ENCODE data around the gene TWNK. TPM values are rescaled to one million over a fixed set of nuclear protein-coding genes. Genes with fewer than 3 reads are reported as not detected.

Gene TWNK
- polyA plus RNA-seq, 2 of the 4 experiments (the other 2 are of a cell fraction) = 21.1 to 34.7 TPM

GRCh38 chr10:101005869-101006567 lies 18.7 kb downstream of the TWNK start:
- no peak for DNase-seq (ENCODE audit: low read depth in 1 of 2, low spot score in 1 of 2)
- ATAC-seq = no peak
- CTCF ChIA-PET = interaction anchor here (1.3 to 25.8 kb wide), 4 partner anchors 11 to 136 kb away, joined by 3 to 608 read pairs (median 156); partner anchors contain the start of genes LZTS2, MRPL43 and TWNK
- WGBS (ENCODE audit: missing lambda C conversion rate) = 80% methylated on average over 3 of the region's 4 CpGs
- H3K4me2 ChIP-seq = no peak overlapping the region
- no peaks in the 10 kb centered on the region for H3K9me3 ChIP-seq
- H3K4me1 ChIP-seq = peaks cover 10% of the 10 kb centered on the region; the same call in 2 of the 3 replicates
- no peak overlapping the region for H3K27ac ChIP-seq
- no peak overlapping the region for H3K4me3 ChIP-seq
- POLR2A ChIA-PET = interaction anchor here (1.2 kb wide), 1 partner anchor 12 kb away, joined by 3 read pairs; no protein-coding TSS in a partner anchor
- TF ChIP-seq, protein P1, sequence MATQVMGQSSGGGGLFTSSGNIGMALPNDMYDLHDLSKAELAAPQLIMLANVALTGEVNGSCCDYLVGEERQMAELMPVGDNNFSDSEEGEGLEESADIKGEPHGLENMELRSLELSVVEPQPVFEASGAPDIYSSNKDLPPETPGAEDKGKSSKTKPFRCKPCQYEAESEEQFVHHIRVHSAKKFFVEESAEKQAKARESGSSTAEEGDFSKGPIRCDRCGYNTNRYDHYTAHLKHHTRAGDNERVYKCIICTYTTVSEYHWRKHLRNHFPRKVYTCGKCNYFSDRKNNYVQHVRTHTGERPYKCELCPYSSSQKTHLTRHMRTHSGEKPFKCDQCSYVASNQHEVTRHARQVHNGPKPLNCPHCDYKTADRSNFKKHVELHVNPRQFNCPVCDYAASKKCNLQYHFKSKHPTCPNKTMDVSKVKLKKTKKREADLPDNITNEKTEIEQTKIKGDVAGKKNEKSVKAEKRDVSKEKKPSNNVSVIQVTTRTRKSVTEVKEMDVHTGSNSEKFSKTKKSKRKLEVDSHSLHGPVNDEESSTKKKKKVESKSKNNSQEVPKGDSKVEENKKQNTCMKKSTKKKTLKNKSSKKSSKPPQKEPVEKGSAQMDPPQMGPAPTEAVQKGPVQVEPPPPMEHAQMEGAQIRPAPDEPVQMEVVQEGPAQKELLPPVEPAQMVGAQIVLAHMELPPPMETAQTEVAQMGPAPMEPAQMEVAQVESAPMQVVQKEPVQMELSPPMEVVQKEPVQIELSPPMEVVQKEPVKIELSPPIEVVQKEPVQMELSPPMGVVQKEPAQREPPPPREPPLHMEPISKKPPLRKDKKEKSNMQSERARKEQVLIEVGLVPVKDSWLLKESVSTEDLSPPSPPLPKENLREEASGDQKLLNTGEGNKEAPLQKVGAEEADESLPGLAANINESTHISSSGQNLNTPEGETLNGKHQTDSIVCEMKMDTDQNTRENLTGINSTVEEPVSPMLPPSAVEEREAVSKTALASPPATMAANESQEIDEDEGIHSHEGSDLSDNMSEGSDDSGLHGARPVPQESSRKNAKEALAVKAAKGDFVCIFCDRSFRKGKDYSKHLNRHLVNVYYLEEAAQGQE (IDR thresholded peaks at IDR 0.05) = peak; percentile 37; the same call in 1 of the 2 replicates
- TF ChIP-seq, protein P2, sequence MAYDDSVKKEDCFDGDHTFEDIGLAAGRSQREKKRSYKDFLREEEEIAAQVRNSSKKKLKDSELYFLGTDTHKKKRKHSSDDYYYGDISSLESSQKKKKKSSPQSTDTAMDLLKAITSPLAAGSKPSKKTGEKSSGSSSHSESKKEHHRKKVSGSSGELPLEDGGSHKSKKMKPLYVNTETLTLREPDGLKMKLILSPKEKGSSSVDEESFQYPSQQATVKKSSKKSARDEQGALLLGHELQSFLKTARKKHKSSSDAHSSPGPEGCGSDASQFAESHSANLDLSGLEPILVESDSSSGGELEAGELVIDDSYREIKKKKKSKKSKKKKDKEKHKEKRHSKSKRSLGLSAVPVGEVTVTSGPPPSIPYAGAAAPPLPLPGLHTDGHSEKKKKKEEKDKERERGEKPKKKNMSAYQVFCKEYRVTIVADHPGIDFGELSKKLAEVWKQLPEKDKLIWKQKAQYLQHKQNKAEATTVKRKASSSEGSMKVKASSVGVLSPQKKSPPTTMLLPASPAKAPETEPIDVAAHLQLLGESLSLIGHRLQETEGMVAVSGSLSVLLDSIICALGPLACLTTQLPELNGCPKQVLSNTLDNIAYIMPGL (CRISPR knock-in tag; IDR thresholded peaks at IDR 0.05; ENCODE audit: borderline replicate concordance) = no peak
- TF ChIP-seq ESRRA (IDR thresholded peaks at IDR 0.05; ENCODE audit: borderline replicate concordance, low read length) = 0 out of 2 replicates have a peak, but pooled peaks have one; percentile 42
- FAIRE-seq = no peak

GRCh38 chr10:101006593-101007098 lies 19.3 kb downstream of the TWNK start:
- DNase-seq (ENCODE audit: low read depth in 1 of 2, low spot score in 1 of 2) (no peak), FAIRE-seq (no peak), ATAC-seq (no peak)
- H3K4me1 ChIP-seq = peaks cover 5% of the 10 kb centered on the region; the same call in 1 of the 3 replicates
- no peaks in the 10 kb centered on the region for H3K9me3 ChIP-seq
- H3K27ac ChIP-seq = no peak overlapping the region
- POLR2A ChIA-PET = interaction anchor here (1.2 kb wide), 1 partner anchor 12 kb away, joined by 3 read pairs; no protein-coding TSS in a partner anchor
- CTCF ChIA-PET = interaction anchor here (0.8 to 25.8 kb wide), 6 partner anchors 10 to 135 kb away, joined by 3 to 608 read pairs (median 4); partner anchors contain the start of genes LZTS2, MRPL43 and TWNK
- H3K4me2 ChIP-seq = no peak overlapping the region
- TF ChIP-seq HEYL (CRISPR knock-in tag; IDR thresholded peaks at IDR 0.05) = no peak
- no peak for TF ChIP-seq MAFK (IDR thresholded peaks at IDR 0.05; ENCODE audit: partially characterized antibody)
- TF ChIP-seq EHMT2 (IDR thresholded peaks at IDR 0.05; ENCODE audit: low read depth) = no peak
- TF ChIP-seq CTCF (IDR thresholded peaks at IDR 0.05) = no peak
- no peak for TF ChIP-seq ESRRA (IDR thresholded peaks at IDR 0.05; ENCODE audit: borderline replicate concordance, low read length)
- TF ChIP-seq RNF2 (IDR thresholded peaks at IDR 0.05; ENCODE audit: borderline replicate concordance, low read depth) = no peak
- no peak for TF ChIP-seq ZNF302 (CRISPR knock-in tag; IDR thresholded peaks at IDR 0.05)
- no peak for TF ChIP-seq ZC3H11A (IDR thresholded peaks at IDR 0.05)
- no peak for TF ChIP-seq MAZ (IDR thresholded peaks at IDR 0.05; ENCODE audit: borderline replicate concordance, low read depth, low read length)
- TF ChIP-seq CHD4 (IDR thresholded peaks at IDR 0.05; ENCODE audit: borderline replicate concordance) = no peak
- no peak for TF ChIP-seq CEBPB (IDR thresholded peaks at IDR 0.05)
- TF ChIP-seq CHD2 (IDR thresholded peaks at IDR 0.05; ENCODE audit: low read length, partially characterized antibody) = no peak
- no peak for TF ChIP-seq HOXA7 (CRISPR knock-in tag; IDR thresholded peaks at IDR 0.05)
- TF ChIP-seq KDM1A (IDR thresholded peaks at IDR 0.05; ENCODE audit: low read depth) = no peak
- no peak for TF ChIP-seq RCOR1 (IDR thresholded peaks at IDR 0.05; ENCODE audit: low read depth, low read length)
- 96% methylated on average over 19 of the region's 33 CpGs for WGBS (ENCODE audit: missing lambda C conversion rate)
- no peak overlapping the region for H3K4me3 ChIP-seq

Data from A549 (cell line).